ENCODE results near the gene AGAP5. TPM values are rescaled to one million over a fixed set of nuclear protein-coding genes. Genes with fewer than 3 reads are reported as not detected.

The AGAP5 gene
- total and polyA plus RNA-seq, 2 of the 8 experiments (the other 6 are each of a cell fraction or from before 2014, with no cell fraction given), result 5.4 to 6.0 TPM

DNA sequence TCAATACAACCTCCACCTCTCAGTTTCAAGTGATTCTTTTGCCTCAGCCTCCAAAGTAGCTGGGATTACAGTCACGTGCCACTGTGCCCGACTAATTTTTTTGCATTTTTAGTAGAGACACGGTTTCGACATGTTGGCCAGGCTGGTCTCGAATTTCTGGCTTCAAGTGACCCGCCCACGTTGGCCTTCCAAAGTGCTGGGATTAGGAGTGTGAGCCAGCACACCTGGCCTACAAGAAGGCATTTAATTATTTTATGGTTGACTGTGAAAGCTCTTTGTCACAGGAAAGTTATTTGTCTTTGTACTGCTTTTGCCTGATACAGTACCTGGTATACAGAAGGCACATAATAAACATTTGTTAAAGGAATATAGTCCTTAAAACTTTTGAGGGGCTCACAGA lies 69.5 kb downstream of the AGAP5 start (continued):
- TF ChIP-seq EZH2 (IDR thresholded peaks at IDR 0.05; ENCODE audit: low read depth, low read length, severe bottlenecking), result no peak
- TF ChIP-seq RFX5 (IDR thresholded peaks at IDR 0.05; ENCODE audit: borderline replicate concordance, low read depth, low read length), result no peak
- TF ChIP-seq FOSL1 (IDR thresholded peaks at IDR 0.05; ENCODE audit: insufficient read depth, low read depth, low read length), result no peak
- no peak for TF ChIP-seq POLR2AphosphoS5 (IDR thresholded peaks at IDR 0.05; ENCODE audit: low read depth, low read length)
- no peak for TF ChIP-seq JUND (IDR thresholded peaks at IDR 0.05; ENCODE audit: low read length)
- TF ChIP-seq NRF1 (IDR thresholded peaks at IDR 0.05; ENCODE audit: low read depth, low read length), result no peak
- no peak for TF ChIP-seq KDM1A (IDR thresholded peaks at IDR 0.05; ENCODE audit: borderline replicate concordance, low read length)
- no peak for TF ChIP-seq CBX8 (IDR thresholded peaks at IDR 0.05; ENCODE audit: borderline replicate concordance, low read depth, low read length)
